A549 (cell line): Measurements from ENCODE around the gene CCDC57. TPM values are rescaled to one million over a fixed set of nuclear protein-coding genes. Genes with fewer than 3 reads are reported as not detected.

Experiments used
- ATAC-seq, 2 experiments: fragments of 200-7000 bp in 1 of 2; fragments of >200 bp in 1 of 2; cut with Nextera tagmentation in 1 of 2; cut with Tn5 transposase in 1 of 2; 3 replicates each; pipeline versions ENCODE4 v1.8.0 to v1.9.1; 2018 to 2020; ENCODE audit warnings: mild to moderate bottlenecking in 1 of 2, moderate library complexity in 1 of 2
- CTCF ChIA-PET: fragments of 300-600 bp; sonication (Branson Sonifier 250); formaldehyde crosslinking; extraction: SDS; loops from one replicate; lab custom pipeline; 2021; ENCODE audit warnings: antibody characterized with exemption, inconsistent platforms; lab: Yijun Ruan, JAX
- POLR2A ChIA-PET: fragments of 350-600 bp; formaldehyde crosslinking; extraction: SDS; loops from one replicate; lab custom pipeline; 2021; ENCODE audit warnings: antibody characterized with exemption, inconsistent platforms; lab: Yijun Ruan, JAX
- DNase-seq, 2 experiments: peaks; one replicate each; pipeline versions ENCODE4 v3.0.0 to v3.0.0-alpha.2; 2011 to 2016; ENCODE audit warnings: low read depth in 1 of 2, low spot score in 1 of 2
- FAIRE-seq: peaks from 2 replicates; lab custom pipeline; 2011; peaks lifted over from hg19 to GRCh38; lab: Jason Lieb, UNC
- H3K27ac ChIP-seq, 2 experiments: fragments of >200 bp; sonication (Bioruptor Twin); formaldehyde crosslinking; 3 replicates each; pipeline ENCODE4 v1.5.1; 2016 to 2017
- H3K4me1 ChIP-seq: fragments of >200 bp; sonication (Bioruptor Twin); formaldehyde crosslinking; 3 replicates; pipeline ENCODE4 v1.6.1; 2016
- H3K4me2 ChIP-seq: fragments of >200 bp; sonication (Bioruptor Twin); formaldehyde crosslinking; 3 replicates; pipeline ENCODE4 v1.6.1; 2016
- H3K4me3 ChIP-seq: fragments of >200 bp; sonication (Bioruptor Twin); formaldehyde crosslinking; 3 replicates; pipeline ENCODE4 v1.5.1; 2016
- H3K9me3 ChIP-seq: fragments of >200 bp; sonication (Bioruptor Twin); formaldehyde crosslinking; 3 replicates; pipeline ENCODE4 v1.6.1; 2016
- BHLHE40 ChIP-seq: IDR thresholded peaks from 2 replicates; pipeline ENCODE4 v1.6.1; 2012; ENCODE audit warnings: low read depth, low read length, inconsistent platforms
- CBX2 ChIP-seq: fragments of 200-600 bp; sonication (generic); IDR thresholded peaks from 2 replicates; pipeline ENCODE4 v1.6.1; 2016; ENCODE audit warnings: low read depth, mild to moderate bottlenecking, borderline replicate concordance
- CBX8 ChIP-seq: fragments of 200-600 bp; sonication (generic); IDR thresholded peaks from 2 replicates; pipeline ENCODE4 v1.6.1; 2016
- CEBPB ChIP-seq, 2 experiments: fragments of >200 bp in 1 of 2; sonication (Bioruptor Twin) in 1 of 2; formaldehyde crosslinking in 1 of 2; IDR thresholded peaks; 2 replicates each; pipeline ENCODE4 v1.6.1; 2012 to 2016
- CHD2 ChIP-seq: fragments of 150-350 bp; IDR thresholded peaks from 2 replicates; pipeline ENCODE4 v1.6.1; 2014; ENCODE audit warnings: low read length; ENCODE audit not compliant: partially characterized antibody
- CHD4 ChIP-seq: fragments of 200-600 bp; sonication (generic); IDR thresholded peaks from 2 replicates; pipeline ENCODE4 v1.6.1; 2016; ENCODE audit warnings: antibody characterized with exemption, mild to moderate bottlenecking, borderline replicate concordance
- EHF ChIP-seq: fragments of 250-450 bp; sonication (Bioruptor Pico); IDR thresholded peaks from 2 replicates; pipeline ENCODE4 v1.5.0; 2020; ENCODE audit warnings: mild to moderate bottlenecking
- EHMT2 ChIP-seq: fragments of 200-600 bp; sonication (generic); IDR thresholded peaks from 2 replicates; pipeline ENCODE4 v1.6.1; 2016; ENCODE audit warnings: antibody characterized with exemption, low read depth, mild to moderate bottlenecking, moderate library complexity
- EP300 ChIP-seq, 2 experiments: fragments of >200 bp; sonication (Bioruptor Twin); formaldehyde crosslinking; IDR thresholded peaks; 2 replicates in 1 of 2; 3 replicates in 1 of 2; pipeline ENCODE4 v1.6.1; 2016 to 2017
- FOSB ChIP-seq: fragments of 250-450 bp; sonication (Bioruptor Pico); IDR thresholded peaks from 2 replicates; pipeline ENCODE4 v1.5.0; 2020; ENCODE audit warnings: mild to moderate bottlenecking, moderate library complexity
- FOSL2 ChIP-seq, 2 experiments: fragments of 450-650 bp in 1 of 2; fragments of >200 bp in 1 of 2; sonication (Bioruptor Twin) in 1 of 2; formaldehyde crosslinking; IDR thresholded peaks; 2 replicates each; pipeline versions ENCODE4 v1.5.0 to v1.6.1; 2016 to 2020; ENCODE audit warnings: mild to moderate bottlenecking in 1 of 2, moderate library complexity in 1 of 2
- FOXS1 ChIP-seq: fragments of 250-450 bp; sonication (Bioruptor Pico); IDR thresholded peaks from 2 replicates; pipeline ENCODE4 v1.5.0; 2020; ENCODE audit warnings: mild to moderate bottlenecking, moderate library complexity
- HDAC2 ChIP-seq: fragments of 200-600 bp; sonication (generic); IDR thresholded peaks from 2 replicates; pipeline ENCODE4 v1.6.1; 2016
- HOXB13 ChIP-seq: fragments of 250-450 bp; sonication (Bioruptor Pico); IDR thresholded peaks from 2 replicates; pipeline ENCODE4 v1.5.0; 2020; ENCODE audit warnings: low read depth, mild to moderate bottlenecking, moderate library complexity
- KDM1A ChIP-seq: fragments of 200-600 bp; sonication (generic); IDR thresholded peaks from 2 replicates; pipeline ENCODE4 v1.6.1; 2016; ENCODE audit warnings: low read depth, mild to moderate bottlenecking
- MAX ChIP-seq: IDR thresholded peaks from 2 replicates; pipeline ENCODE4 v1.6.1; 2012
- MAZ ChIP-seq: fragments of 150-350 bp; IDR thresholded peaks from 2 replicates; pipeline ENCODE4 v1.6.1; 2014; ENCODE audit warnings: antibody characterized with exemption, low read depth, low read length, borderline replicate concordance
- NPAS2 ChIP-seq: fragments of 250-450 bp; sonication (Bioruptor Pico); IDR thresholded peaks from 2 replicates; pipeline ENCODE4 v1.8.0; 2022; ENCODE audit warnings: mild to moderate bottlenecking, moderate library complexity, borderline replicate concordance
- NR3C1 ChIP-seq: fragments of >200 bp; sonication (Bioruptor Twin); formaldehyde crosslinking; IDR thresholded peaks from 3 replicates; pipeline ENCODE4 v1.6.1; 2017
- PHF8 ChIP-seq: fragments of 200-600 bp; sonication (generic); IDR thresholded peaks from 2 replicates; pipeline ENCODE4 v1.6.1; 2016; ENCODE audit warnings: low read depth, mild to moderate bottlenecking, antibody characterized with exemption, moderate library complexity, borderline replicate concordance
- RARB ChIP-seq: fragments of 250-450 bp; sonication (Bioruptor Pico); IDR thresholded peaks from 2 replicates; pipeline ENCODE4 v1.8.0; 2021; ENCODE audit warnings: mild to moderate bottlenecking, moderate library complexity
- RCOR1 ChIP-seq: fragments of 150-350 bp; IDR thresholded peaks from 2 replicates; pipeline ENCODE4 v1.6.1; 2014; ENCODE audit warnings: antibody characterized with exemption, low read length, low read depth
- REST ChIP-seq: fragments of 200-600 bp; sonication (generic); IDR thresholded peaks from 2 replicates; pipeline ENCODE4 v1.6.1; 2016; ENCODE audit warnings: antibody characterized with exemption, mild to moderate bottlenecking, moderate library complexity
- RFX5 ChIP-seq: fragments of 450-650 bp; IDR thresholded peaks from 2 replicates; pipeline ENCODE4 v1.7.1; 2014; ENCODE audit warnings: antibody characterized with exemption, mild to moderate bottlenecking, moderate library complexity
- USF2 ChIP-seq: fragments of 450-650 bp; IDR thresholded peaks from 2 replicates; pipeline ENCODE4 v1.6.1; 2014; ENCODE audit warnings: antibody characterized with exemption
- WGBS: methylation state at CpG from one replicate; pipeline ENCODE4 v1.1.6; 2017; ENCODE audit errors: missing lambda C conversion rate; 5-methylcytosine and 5-hydroxymethylcytosine counted together
- polyA plus RNA-seq, 4 experiments: library from polyadenylated mRNA; depleted of rRNA in 3 of 4; stranded (reverse); fragments of >200 nt; fragmentation: RNase III in 1 of 4; extraction: RNeasy Plus Mini Kit Qiagen cat#74134 plus additional on column Dnase treatment in 1 of 4; gene quantifications; 2 replicates in 3 of 4; 3 replicates in 1 of 4; pipeline ENCODE4 v1.2.3, GENCODE V29; 2011 to 2017
- TF ChIP-seq, protein P1 (sequence below): IDR thresholded peaks from 2 replicates; pipeline ENCODE4 v1.6.1; 2012
- TF ChIP-seq, protein P2 (sequence below): fragments of 150-350 bp; IDR thresholded peaks from 2 replicates; pipeline ENCODE4 v1.6.1; 2014; ENCODE audit warnings: low read depth, mild to moderate bottlenecking, low read length
- TF ChIP-seq, protein P3 (sequence below): IDR thresholded peaks from 2 replicates; pipeline ENCODE4 v1.6.1; 2012; ENCODE audit warnings: low read depth, borderline replicate concordance

The CCDC57 gene
- polyA plus RNA-seq, 2 of the 4 experiments (the other 2 are of a cell fraction), result 18.2 to 18.5 TPM

DNA sequence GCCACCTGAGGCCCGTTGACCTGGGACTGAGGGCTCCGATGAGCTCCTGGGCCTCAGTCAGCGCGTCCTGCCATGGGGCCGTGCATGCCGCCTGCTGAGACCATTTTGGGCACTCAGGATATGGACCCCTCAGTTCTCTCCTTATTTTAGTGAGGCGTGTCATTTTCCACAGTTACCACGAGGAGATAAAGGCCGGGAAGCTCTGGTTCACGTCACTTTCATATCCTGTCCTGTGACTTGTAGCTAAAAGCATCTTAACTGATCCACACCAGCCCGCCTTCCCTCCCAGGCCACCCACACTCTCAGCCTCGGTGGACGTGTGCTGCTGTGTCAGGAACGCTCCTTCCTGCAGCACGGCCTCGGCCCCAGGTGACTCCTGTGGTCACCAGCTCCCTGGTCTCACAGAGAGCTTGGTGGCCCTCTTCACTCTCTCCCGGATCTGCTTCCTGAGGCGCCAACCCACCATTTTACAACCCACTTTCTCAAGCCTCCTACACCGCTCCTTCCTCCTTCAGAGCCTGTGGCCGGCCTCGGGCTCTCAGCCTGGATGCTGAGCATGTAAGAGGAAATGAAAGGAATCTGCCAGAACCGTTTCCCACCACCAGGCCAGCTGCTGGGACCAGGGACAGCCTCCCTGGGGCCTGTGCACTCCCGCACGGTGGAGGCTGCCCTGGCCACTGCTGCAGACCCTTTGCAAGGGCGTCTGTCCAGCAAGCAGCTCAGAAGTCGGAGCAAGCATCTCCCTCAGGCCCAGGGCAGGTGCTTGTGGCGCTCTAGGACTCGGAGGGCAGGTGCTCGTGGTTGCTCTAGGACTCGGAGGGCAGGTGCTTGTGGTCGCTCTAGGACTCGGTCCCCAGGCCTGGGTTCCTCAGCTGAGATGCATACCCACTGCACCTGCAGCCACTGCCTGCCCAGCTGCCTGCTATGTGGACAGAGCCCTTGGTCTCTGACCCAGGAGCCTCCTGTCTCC is 90.7 kb downstream of the CCDC57 start:
- Histone ChIP-seq H3K4me1 (no peaks in the 10 kb centered on the region), H3K4me2 (no peak overlapping the region), H3K4me3 (no peak overlapping the region), H3K9me3 (no peaks in the 10 kb centered on the region), H3K27ac (no peak overlapping the region)
- TF ChIP-seq USF2, result no peak
- TF ChIP-seq EHF (CRISPR knock-in tag), result no peak
- no peak for TF ChIP-seq CHD4
- no peak for TF ChIP-seq CBX2
- TF ChIP-seq, protein P1, sequence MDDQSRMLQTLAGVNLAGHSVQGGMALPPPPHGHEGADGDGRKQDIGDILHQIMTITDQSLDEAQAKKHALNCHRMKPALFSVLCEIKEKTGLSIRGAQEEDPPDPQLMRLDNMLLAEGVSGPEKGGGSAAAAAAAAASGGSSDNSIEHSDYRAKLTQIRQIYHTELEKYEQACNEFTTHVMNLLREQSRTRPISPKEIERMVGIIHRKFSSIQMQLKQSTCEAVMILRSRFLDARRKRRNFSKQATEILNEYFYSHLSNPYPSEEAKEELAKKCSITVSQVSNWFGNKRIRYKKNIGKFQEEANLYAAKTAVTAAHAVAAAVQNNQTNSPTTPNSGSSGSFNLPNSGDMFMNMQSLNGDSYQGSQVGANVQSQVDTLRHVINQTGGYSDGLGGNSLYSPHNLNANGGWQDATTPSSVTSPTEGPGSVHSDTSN, result no peak
- no peak for TF ChIP-seq BHLHE40
- TF ChIP-seq CBX8, result no peak
- no peak for TF ChIP-seq NR3C1
- TF ChIP-seq HOXB13 (CRISPR knock-in tag), result no peak
- TF ChIP-seq EP300 (IDR thresholded peaks at IDR 0.05), result no peak
- no peak for TF ChIP-seq CHD2
- no peak for TF ChIP-seq KDM1A
- no peak for TF ChIP-seq MAX
- TF ChIP-seq FOXS1 (CRISPR knock-in tag), result no peak
- no peak for TF ChIP-seq PHF8
- no peak for TF ChIP-seq FOSB (CRISPR knock-in tag)
- no peak for TF ChIP-seq HDAC2
- no peak for TF ChIP-seq RARB (CRISPR knock-in tag)
- TF ChIP-seq, protein P2, sequence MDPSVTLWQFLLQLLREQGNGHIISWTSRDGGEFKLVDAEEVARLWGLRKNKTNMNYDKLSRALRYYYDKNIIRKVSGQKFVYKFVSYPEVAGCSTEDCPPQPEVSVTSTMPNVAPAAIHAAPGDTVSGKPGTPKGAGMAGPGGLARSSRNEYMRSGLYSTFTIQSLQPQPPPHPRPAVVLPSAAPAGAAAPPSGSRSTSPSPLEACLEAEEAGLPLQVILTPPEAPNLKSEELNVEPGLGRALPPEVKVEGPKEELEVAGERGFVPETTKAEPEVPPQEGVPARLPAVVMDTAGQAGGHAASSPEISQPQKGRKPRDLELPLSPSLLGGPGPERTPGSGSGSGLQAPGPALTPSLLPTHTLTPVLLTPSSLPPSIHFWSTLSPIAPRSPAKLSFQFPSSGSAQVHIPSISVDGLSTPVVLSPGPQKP, result no peak
- TF ChIP-seq FOSL2 (IDR thresholded peaks at IDR 0.05), result no peak
- no peak for TF ChIP-seq FOSL2 (CRISPR knock-in tag; IDR thresholded peaks at IDR 0.05)
- no peak for FAIRE-seq
- POLR2A ChIA-PET, result no interaction called here
- 95% methylated on average over 32 of the region's 32 CpGs for WGBS
- ATAC-seq, result no peak; a peak in 1 of 6 replicates
- CTCF ChIA-PET, result interaction anchor here (0.7 to 2.1 kb wide), 8 partner anchors 8 to 162 kb away, joined by 3 to 6 read pairs (median 4); no protein-coding TSS in a partner anchor
- DNase-seq, result no peak

DNA sequence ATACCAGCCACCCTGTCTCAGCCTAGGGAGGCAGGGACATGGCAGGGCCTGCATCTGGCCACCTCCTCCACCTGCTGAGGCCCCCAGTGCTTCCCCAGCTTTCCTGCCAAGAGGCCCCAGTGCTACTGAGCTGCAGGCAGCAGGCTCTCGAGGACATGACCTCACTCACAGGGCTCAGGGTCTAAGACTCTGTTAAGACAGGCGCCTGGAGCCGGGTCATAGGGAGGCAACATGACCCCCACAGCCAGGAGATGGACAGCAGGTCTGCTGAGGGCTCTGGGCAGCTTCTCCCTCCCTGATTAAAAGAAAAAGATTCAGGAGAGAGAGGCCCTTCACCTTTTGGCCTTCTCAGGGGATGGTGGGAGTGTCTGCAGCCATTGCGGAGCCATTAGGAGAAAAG is 91.4 kb downstream of the CCDC57 start:
- CTCF ChIA-PET, result interaction anchor here (0.7 to 2.1 kb wide), 7 partner anchors 9 to 162 kb away, joined by 3 to 6 read pairs (median 3); no protein-coding TSS in a partner anchor
- Histone ChIP-seq H3K4me1 (no peaks in the 10 kb centered on the region), H3K4me3 (no peak overlapping the region), H3K27ac (no peak overlapping the region), H3K4me2 (no peak overlapping the region), H3K9me3 (no peaks in the 10 kb centered on the region)
- FAIRE-seq (no peak), ATAC-seq (no peak), DNase-seq (no peak)
- WGBS, result 95% methylated on average over 4 of the region's 4 CpGs
- POLR2A ChIA-PET, result no interaction called here
- no peak for TF ChIP-seq EHMT2
- no peak for TF ChIP-seq FOSL2 (IDR thresholded peaks at IDR 0.05)
- TF ChIP-seq FOSL2 (CRISPR knock-in tag; IDR thresholded peaks at IDR 0.05), result no peak
- TF ChIP-seq, protein P3, sequence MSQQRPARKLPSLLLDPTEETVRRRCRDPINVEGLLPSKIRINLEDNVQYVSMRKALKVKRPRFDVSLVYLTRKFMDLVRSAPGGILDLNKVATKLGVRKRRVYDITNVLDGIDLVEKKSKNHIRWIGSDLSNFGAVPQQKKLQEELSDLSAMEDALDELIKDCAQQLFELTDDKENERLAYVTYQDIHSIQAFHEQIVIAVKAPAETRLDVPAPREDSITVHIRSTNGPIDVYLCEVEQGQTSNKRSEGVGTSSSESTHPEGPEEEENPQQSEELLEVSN, result no peak
- TF ChIP-seq HOXB13 (CRISPR knock-in tag), result no peak
- TF ChIP-seq FOSB (CRISPR knock-in tag), result no peak
- TF ChIP-seq CEBPB (IDR thresholded peaks at IDR 0.05), result no peak
- no peak for TF ChIP-seq RFX5
- no peak for TF ChIP-seq NPAS2
- no peak for TF ChIP-seq MAZ
- TF ChIP-seq REST, result no peak
- TF ChIP-seq RCOR1, result no peak
- TF ChIP-seq CHD2, result no peak
